ENCODE results near the gene CZIB.

DNA sequence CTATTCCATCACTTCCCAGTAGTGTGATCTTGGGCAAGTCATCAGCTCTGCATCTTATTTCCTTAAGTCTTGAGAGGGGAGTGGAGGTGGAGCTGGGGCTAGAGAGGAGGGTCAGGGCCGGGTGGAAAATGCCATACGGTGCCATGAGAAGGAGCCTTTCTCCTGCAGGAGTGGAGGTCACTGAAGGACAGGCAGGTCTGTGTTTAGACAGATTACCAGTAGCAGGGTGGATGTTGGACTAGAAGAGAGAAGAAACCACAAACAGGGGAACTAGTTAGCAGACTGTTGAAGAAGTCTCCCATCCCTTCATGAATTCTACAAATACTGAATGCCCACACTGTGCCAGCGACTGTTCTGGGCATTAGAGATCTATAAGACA, 37.7 kb downstream of the CZIB start:
- TF ChIP-seq NFRKB (IDR thresholded peaks at IDR 0.05) = no peak
- TF ChIP-seq FOXA1 (IDR thresholded peaks at IDR 0.05) = no peak
- TF ChIP-seq BHLHE40 (IDR thresholded peaks at IDR 0.05; ENCODE audit: borderline replicate concordance) = no peak
- no peak for TF ChIP-seq SP1 (IDR thresholded peaks at IDR 0.05)
- TF ChIP-seq ELF4 (IDR thresholded peaks at IDR 0.05) = no peak
- TF ChIP-seq LEF1 (IDR thresholded peaks at IDR 0.05; ENCODE audit: borderline replicate concordance) = no peak
- TF ChIP-seq FOXM1 (IDR thresholded peaks at IDR 0.05; ENCODE audit: borderline replicate concordance) = no peak
- no peak for TF ChIP-seq SUZ12 (IDR thresholded peaks at IDR 0.05)
- TF ChIP-seq HDGF (IDR thresholded peaks at IDR 0.05; ENCODE audit: borderline replicate concordance) = no peak
- no peak for TF ChIP-seq TARDBP (IDR thresholded peaks at IDR 0.05)

Data from HEK293T (cell line).